NCI-H2029 treated with DMSO at 0.1 percent for 48 hours (cell line): Measurements from ENCODE around the gene ZNF709.
"Not testable (repeated sequence)": the region's sequence is repeated elsewhere in the genome, so short reads cannot be mapped to it uniquely, and the experiment has no call there.

Experiments
- DNase-seq: peaks from one replicate; lab custom pipeline; 2025; lab: John Stamatoyannopoulos, UW

The ZNF709 gene

DNA sequence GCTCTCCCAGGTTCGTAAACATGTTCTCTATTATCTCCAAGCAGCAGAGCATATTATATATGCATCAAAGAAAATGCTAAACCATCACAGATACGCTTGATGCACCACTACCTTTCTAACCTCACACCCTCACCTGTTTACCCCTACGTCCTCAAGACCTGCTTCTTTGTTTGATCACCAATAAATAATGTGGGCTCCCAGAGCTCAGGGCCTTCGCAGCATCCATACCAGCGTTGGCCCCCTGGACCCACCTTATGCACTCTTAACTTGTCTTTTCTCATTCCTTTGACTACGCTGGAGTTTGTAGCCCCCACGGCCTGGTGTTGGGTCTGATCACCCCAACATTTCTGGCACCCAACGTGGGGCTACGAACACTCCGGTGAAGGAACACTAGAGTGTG lies 33.8 kb downstream of the ZNF709 start:
- DNase-seq = no peak

DNA sequence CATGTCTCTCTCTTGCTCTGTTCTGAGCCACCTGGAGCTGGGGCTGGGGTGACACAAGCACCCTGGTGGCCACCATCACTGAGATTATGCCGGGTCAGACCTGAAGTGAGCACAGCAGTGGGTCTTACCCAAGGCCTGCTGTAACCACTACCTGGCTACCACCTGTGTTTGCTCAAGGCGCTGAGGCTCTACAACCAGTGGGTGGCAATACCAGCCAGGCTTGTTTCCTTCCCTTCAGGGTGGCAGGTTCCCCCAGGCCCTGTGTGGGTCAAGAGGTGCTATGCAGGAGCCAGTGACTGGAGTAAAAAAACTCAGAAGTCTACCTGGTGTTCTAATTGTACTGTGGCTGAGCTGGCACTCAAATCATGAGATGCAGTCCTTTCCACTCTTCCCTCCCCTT lies 35.8 kb downstream of the ZNF709 start:
- no peak for DNase-seq

- DNase-seq = peak; percentile 91
Observed at GRCh38 chr19:12440541-12441316, 43.9 kb downstream of the ZNF709 start, which contains the start of gene ZNF443. Gene ZNF443, minus strand, starts transcription at chr19:12441021. Its CDS starts 107 bp downstream, at chr19:12440914.

- not testable (repeated sequence) for DNase-seq
Observed at GRCh38 chr19:12439686-12440540, 44.7 kb downstream of the ZNF709 start.

DNA sequence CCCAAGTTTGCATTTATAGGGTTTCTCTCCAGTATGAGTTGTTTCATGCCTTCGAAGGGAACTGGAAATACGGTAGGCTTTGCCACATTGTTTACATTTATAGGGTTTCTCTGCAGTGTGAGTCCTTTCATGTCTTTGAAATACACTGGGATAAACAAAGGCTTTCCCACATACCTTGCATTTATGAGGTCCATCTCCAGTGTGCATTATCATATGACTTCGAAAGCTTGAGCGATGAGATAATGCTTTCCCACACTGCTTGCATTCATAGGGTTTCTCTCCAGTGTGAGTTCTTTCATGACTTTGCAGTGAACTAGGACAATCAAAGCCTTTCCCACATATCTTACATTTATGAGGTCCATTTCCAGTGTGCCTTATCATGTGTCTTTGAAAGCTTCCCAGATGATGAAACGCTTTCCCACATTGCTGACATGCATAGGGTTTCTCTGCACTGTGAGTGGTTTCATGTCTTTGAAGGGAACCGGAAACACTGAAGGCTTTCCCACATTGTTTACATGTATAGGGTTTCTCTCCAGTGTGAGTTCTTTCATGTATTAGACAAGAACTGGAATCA lies 53.8 kb downstream of the ZNF709 start:
- DNase-seq = not testable (repeated sequence)

DNA sequence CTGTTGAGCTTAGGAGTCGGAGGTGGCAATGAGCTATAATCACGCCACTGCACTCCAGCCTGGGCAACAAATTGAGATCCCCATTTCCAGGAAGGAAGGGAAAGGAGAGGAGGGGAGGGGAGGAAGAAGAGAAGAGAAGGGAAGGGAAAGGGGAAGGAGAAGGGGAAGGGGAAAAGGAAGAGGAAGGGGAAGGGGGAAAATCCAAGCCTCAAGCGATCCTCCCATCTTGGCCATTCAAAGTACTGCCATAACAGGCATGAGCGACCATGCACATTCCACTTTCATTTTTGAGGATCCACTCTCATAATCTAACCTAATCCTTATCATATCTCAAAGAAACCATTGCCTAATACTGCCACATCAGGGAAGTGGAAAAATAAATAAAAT lies 58.7 kb downstream of the ZNF709 start:
- no peak for DNase-seq

DNA sequence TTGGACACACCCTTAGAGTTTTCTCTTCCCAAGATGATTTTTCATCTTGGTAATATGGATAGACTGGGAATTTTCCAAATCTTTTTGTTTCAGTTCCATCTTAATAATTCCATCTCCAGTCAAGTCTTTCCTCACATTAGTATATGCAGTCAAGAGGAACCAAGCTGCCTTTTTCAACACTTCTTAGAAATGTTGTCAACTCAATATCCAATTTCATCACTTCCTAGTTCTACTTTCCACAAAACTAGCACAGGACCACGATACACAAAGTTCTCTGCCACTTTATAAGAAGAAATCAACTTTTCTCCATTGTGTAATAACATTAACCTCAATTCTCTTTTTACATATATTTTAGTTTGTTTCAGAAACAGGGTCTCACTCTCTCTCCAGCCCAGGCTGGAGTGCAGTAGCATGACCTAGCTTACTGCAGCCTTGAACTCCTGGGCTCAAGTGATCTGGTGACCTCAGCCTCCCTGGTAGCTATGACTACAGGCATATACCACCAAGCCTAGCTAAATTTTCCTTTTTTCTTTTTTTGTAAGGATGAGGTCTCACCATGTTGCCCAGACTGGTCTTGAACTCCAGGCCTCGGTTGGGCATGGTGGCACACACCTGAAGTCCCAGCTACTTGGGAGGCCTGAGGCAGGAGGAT lies 59.3 kb downstream of the ZNF709 start:
- no peak for DNase-seq

DNA sequence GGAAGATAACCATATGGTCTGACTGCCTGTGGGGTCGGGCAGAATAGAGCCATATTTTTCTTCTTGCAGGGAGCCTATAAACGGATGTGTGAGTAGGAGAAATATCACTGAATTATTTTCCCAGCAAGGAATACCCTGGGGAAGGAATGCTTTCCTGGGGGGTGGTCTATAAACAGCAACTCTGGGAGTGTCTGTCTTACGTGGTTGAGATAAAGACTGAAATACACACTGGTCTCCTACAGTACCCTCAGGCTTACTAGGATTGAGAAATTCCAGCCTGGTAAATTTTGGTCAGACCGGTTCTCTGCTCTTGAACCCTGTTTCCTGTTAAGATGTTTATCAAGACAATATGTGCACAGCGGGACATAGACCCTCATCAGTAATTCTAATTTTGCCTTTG lies 67.3 kb downstream of the ZNF709 start:
- not testable (repeated sequence) for DNase-seq

- no peak for DNase-seq
Observed at GRCh38 chr19:12411893-12412292, 72.7 kb downstream of the ZNF709 start.
